ENCODE data around the gene COL27A1. TPM values are rescaled to one million over a fixed set of nuclear protein-coding genes. Genes with fewer than 3 reads are reported as not detected.

Gene COL27A1
- total RNA-seq, 1 donor: 2.1 TPM

DNA sequence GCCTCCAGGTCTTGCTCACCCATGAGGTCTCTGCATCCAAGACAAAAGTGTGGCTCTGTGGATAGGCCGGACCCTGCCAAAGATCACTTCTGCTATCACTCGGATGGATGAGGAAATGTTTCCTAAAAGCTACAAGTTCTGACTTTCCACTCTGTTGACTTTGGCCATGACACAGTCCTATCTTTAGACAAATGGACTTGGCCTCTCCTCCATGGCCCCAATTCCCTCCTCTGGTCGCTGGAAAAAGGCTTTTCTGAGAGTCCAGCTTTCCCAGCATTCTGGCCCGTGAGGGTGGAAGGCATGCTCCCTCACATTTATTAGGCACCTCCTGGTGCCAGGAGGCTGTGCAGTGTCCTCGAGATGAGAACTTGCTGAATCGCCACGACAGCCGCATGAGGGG, 83.1 kb downstream of the COL27A1 start:
- TF ChIP-seq, protein P1, sequence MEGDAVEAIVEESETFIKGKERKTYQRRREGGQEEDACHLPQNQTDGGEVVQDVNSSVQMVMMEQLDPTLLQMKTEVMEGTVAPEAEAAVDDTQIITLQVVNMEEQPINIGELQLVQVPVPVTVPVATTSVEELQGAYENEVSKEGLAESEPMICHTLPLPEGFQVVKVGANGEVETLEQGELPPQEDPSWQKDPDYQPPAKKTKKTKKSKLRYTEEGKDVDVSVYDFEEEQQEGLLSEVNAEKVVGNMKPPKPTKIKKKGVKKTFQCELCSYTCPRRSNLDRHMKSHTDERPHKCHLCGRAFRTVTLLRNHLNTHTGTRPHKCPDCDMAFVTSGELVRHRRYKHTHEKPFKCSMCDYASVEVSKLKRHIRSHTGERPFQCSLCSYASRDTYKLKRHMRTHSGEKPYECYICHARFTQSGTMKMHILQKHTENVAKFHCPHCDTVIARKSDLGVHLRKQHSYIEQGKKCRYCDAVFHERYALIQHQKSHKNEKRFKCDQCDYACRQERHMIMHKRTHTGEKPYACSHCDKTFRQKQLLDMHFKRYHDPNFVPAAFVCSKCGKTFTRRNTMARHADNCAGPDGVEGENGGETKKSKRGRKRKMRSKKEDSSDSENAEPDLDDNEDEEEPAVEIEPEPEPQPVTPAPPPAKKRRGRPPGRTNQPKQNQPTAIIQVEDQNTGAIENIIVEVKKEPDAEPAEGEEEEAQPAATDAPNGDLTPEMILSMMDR (IDR thresholded peaks at IDR 0.05; ENCODE audit: insufficient read depth, low read length): no peak
- H3K4me3 ChIP-seq (ENCODE audit: low read depth, low read length): no peak overlapping the region
- DNase-seq (ENCODE audit: low read depth): peak; percentile 84

DNA sequence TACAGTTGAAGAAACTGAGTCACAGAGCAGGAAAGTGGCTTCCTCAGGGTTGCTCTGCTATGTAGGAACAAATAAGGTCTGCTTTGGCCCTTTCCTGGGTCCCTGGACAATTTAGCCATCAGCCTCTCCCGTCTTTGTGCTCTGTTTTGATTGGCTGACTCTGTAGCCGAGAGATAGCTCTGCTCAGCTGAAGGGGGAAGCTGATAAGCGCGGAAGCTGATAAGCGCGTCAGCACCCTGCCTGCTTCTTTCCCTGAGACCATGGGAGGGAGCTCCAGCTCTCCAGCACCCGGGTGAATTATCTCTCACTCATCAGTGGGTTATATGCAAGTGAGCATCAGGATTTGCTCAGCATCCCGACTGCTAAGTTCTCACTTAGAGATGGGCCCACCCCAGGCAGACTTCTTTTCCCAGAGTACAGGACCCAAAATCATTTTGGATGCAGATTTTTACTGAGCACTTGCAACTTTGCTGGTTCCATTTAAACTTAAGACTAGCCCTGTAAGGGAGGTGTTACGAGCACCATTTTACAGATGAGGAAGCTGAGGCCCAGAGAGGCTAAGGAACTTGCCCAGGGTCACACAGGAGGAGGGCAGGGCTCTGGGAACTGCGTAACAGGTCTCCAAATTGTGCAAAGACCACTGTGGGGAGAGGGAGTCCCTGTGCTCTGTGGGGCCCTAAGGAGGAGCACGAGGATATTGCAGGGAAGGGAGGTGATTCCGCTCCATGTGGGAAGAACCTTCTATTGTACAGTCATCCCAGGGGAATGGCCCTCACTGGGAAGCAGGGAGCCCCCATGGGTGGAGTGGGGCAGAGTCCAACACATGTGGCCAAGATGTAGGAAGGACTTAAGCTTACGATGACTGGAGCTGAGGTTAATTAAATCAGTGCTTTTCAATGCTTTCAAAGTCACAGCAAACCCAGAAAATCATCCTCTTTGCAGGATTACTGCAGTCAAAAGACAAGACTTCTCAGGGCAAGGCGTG, 83.8 kb downstream of the COL27A1 start:
- TF ChIP-seq, protein P1 (IDR thresholded peaks at IDR 0.05; ENCODE audit: insufficient read depth, low read length): peak; percentile 72
- peak; percentile 72 for DNase-seq (ENCODE audit: low read depth)

DNA sequence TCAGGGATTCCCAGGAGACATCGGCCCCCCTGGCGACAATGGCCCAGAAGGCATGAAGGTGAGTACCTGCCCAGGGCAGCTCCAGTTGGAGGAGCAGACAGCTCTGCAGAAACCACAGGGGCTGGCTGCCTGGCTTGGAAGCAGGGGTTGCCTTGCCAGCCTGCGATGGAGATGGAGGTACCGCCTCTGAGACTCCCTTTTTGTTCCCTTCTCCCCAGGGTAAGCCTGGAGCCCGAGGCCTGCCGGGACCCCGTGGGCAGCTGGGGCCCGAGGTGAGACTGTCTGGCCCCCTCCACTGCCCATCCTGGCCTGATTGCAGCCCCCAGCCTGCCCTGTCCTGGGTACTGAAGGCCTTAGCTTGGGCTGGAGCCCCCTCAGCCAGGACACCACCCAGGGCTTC, 84.9 kb downstream of the COL27A1 start:
- no peak overlapping the region for H3K4me3 ChIP-seq (ENCODE audit: low read depth, low read length)
- TF ChIP-seq, protein P1 (IDR thresholded peaks at IDR 0.05; ENCODE audit: insufficient read depth, low read length): no peak
- no peak for DNase-seq (ENCODE audit: low read depth)

More for the DNA sequence above, 83.8 kb downstream of the COL27A1 start:
- H3K4me3 ChIP-seq (ENCODE audit: low read depth, low read length): no peak overlapping the region

DNA sequence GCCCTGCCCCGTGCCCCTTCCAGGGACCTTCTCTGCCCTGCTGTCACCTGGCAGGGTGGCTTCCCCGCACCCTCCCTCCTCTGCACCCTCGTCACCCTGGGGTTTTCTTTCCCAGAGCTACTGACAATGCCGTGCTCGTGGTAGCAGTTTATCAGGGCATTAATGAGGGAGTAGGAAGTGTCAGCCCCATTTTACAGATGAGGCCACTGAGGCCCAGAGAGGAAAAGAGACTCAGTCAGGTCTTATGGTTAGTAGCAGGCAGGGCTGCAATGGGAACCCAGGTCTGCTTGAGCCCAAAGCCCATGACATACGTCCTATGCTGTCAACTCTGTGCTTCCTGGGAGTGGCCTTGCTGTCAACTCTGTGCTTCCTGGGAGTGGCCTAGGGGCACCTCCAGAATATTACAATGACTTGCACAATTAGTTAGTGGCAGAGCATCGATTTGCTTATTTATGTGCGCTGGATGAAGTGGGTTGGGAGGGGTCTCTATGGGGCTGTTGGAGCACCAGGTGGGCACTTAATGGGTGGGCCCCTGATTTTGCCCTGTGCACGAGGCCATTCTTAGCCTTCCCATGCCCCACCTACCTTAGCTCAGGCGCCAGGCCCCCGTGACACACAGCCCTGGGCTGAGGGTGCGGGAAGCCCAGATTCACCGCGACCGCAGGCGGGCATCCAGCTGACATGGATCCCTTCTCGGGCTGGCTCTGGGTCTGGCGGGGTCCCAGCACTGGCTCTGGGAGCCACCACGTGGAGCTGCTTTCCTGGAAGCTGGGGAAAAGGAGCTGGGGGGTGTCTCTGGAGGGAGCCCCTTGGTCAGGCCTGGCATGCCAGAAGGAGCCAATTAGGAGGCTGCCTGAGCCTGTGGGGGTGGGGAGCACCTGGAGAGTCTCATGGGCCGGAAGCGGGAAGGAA, 85.6 kb downstream of the COL27A1 start:
- DNase-seq (ENCODE audit: low read depth): no peak
- TF ChIP-seq, protein P1 (IDR thresholded peaks at IDR 0.05; ENCODE audit: insufficient read depth, low read length): no peak
- no peak overlapping the region for H3K4me3 ChIP-seq (ENCODE audit: low read depth, low read length)

DNA sequence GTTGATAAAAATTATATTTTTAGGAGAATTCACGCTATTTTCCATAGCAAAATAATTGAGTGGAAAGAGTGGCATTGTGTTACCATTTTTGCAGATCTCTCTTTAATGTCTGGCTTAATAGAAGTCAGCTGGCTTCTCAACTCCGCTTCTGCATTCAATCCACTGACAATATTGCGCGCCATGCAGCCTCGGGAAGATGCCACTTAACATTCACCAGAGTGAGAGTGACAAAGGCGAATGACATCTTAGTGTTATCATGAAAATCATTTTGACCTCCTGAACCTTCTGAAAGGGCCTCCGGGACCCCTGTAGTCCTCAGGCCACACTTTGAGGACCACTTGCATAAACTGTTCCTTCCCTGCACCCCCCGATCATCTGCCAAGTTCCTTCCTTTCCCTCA, 87.5 kb downstream of the COL27A1 start:
- no peak overlapping the region for H3K4me3 ChIP-seq (ENCODE audit: low read depth, low read length)
- TF ChIP-seq, protein P1 (IDR thresholded peaks at IDR 0.05; ENCODE audit: insufficient read depth, low read length): no peak
- no peak for DNase-seq (ENCODE audit: low read depth)

DNA sequence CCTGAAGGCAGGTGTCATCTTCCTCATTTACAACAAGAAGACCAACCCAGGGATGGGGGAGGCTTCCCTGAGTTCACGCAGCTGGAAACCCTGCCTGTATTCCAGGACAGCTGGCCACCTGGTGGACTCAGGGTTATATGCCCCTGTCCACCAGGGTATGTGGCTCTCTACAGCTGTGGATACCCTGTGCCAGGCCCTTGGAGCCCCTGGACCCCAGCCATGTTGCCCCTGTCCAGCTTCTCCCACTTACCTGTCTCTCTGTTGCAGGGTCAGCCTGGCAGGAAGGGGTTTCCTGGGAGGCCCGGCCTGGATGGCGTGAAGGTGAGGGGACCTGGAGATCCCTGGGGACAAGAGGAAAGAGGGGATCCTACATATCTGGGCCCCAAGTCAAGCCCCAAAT, 87.9 kb downstream of the COL27A1 start:
- H3K4me3 ChIP-seq (ENCODE audit: low read depth, low read length): no peak overlapping the region
- DNase-seq (ENCODE audit: low read depth): no peak
- TF ChIP-seq, protein P1 (IDR thresholded peaks at IDR 0.05; ENCODE audit: insufficient read depth, low read length): no peak

Measured in fibroblast of the aortic adventitia (primary cell).